MCF 10A (cell line): ENCODE data around the gene KCNAB1. TPM values are rescaled to one million over a fixed set of nuclear protein-coding genes. Genes with fewer than 3 reads are reported as not detected.

Experiments
- BruUV-seq: library from RNA; stranded (reverse); fragments of 400-500 nt; replicated peaks from 2 replicates; lab custom pipeline; 2021; lab: Mats Ljungman, UMichigan
- CTCF ChIA-PET: fragments of 300-600 bp; sonication (Branson Sonifier 250); formaldehyde crosslinking; extraction: SDS; loops from one replicate; lab custom pipeline; 2021; ENCODE audit warnings: antibody characterized with exemption, inconsistent platforms; lab: Yijun Ruan, JAX
- POLR2A ChIA-PET: fragments of 300-600, 350-650 bp; sonication (Branson Sonifier 250); formaldehyde crosslinking; extraction: SDS; loops from one replicate; lab custom pipeline; 2020; ENCODE audit warnings: antibody characterized with exemption, inconsistent platforms; lab: Yijun Ruan, JAX
- DNase-seq: peaks from one replicate; pipeline ENCODE4 v3.0.0-alpha.2; 2018; ENCODE audit not compliant: unreplicated experiment
- H3K27ac Mint-ChIP-seq: one replicate; pipeline ENCODE4 v1.8.0; 2022; ENCODE audit warnings: mild to moderate bottlenecking, low read depth, mixed read lengths; ENCODE audit not compliant: unreplicated experiment
- H3K27me3 Mint-ChIP-seq: one replicate; pipeline ENCODE4 v1.8.0; 2022; ENCODE audit warnings: mixed read lengths; ENCODE audit not compliant: insufficient read depth, unreplicated experiment
- H3K36me3 Mint-ChIP-seq: one replicate; pipeline ENCODE4 v1.8.0; 2022; ENCODE audit warnings: mild to moderate bottlenecking, moderate library complexity, mixed read lengths; ENCODE audit not compliant: insufficient read depth, unreplicated experiment
- H3K4me1 Mint-ChIP-seq: one replicate; pipeline ENCODE4 v1.8.0; 2022; ENCODE audit warnings: mixed read lengths; ENCODE audit not compliant: insufficient read depth, unreplicated experiment
- H3K4me3 Mint-ChIP-seq: one replicate; pipeline ENCODE4 v1.8.0; 2022; ENCODE audit warnings: mild to moderate bottlenecking, moderate library complexity, mixed read lengths; ENCODE audit not compliant: unreplicated experiment
- H3K9me3 Mint-ChIP-seq: one replicate; pipeline ENCODE4 v1.8.0; 2022; ENCODE audit warnings: mixed read lengths; ENCODE audit not compliant: unreplicated experiment
- CTCF ChIP-seq: fragments of 200-600 bp; IDR thresholded peaks from one replicate; pipeline ENCODE4 v1.8.0; 2022; ENCODE audit warnings: antibody characterized with exemption, mild to moderate bottlenecking; ENCODE audit not compliant: unreplicated experiment
- intact Hi-C: fragments of 100-400 bp; cut with micrococcal nuclease; formaldehyde crosslinking; loops from 2 replicates; pipeline ENCODE4 v1.14.1; 2022
- total RNA-seq: library from RNA; stranded (reverse); gene quantifications from 2 replicates; pipeline ENCODE4 v1.2.3, GENCODE V29; 2022

Gene KCNAB1
- total RNA-seq, 1 experiment from 2014 or later = 0.44 TPM

- no peaks in the 10 kb centered on the region for H3K4me1 Mint-ChIP-seq
- DNase-seq = no peak
- ChIA-PET CTCF (interaction anchor here (0.6 to 1.2 kb wide), 2 partner anchors 24 to 90 kb away, joined by 3 read pairs; no protein-coding TSS in a partner anchor), POLR2A (no interaction called here)
- no peaks in the 10 kb centered on the region for H3K36me3 Mint-ChIP-seq
- H3K4me3 Mint-ChIP-seq = no peak overlapping the region
- TF ChIP-seq CTCF = no peak
- intact Hi-C loops = no loop called here
- no peaks in the 10 kb centered on the region for H3K27me3 Mint-ChIP-seq
- no peak overlapping the region for H3K27ac Mint-ChIP-seq
- BruUV-seq = no TSS peak
- no peaks in the 10 kb centered on the region for H3K9me3 Mint-ChIP-seq
Measured at GRCh38 chr3:156351783-156352182, 231.4 kb downstream of the KCNAB1 start.

GRCh38 chr3:156352728-156353127, 232.3 kb downstream of the KCNAB1 start:
- no peak overlapping the region for H3K27ac Mint-ChIP-seq
- ChIA-PET POLR2A (no interaction called here), CTCF (interaction anchor here (0.7 to 1.7 kb wide), 2 partner anchors 11 to 200 kb away, joined by 3 to 4 read pairs; no protein-coding TSS in a partner anchor)
- H3K27me3 Mint-ChIP-seq = no peaks in the 10 kb centered on the region
- TF ChIP-seq CTCF = no peak
- no peaks in the 10 kb centered on the region for H3K36me3 Mint-ChIP-seq
- no TSS peak for BruUV-seq
- no peak overlapping the region for H3K4me3 Mint-ChIP-seq
- intact Hi-C loops = no loop called here
- DNase-seq = no peak
- H3K9me3 Mint-ChIP-seq = no peaks in the 10 kb centered on the region
- H3K4me1 Mint-ChIP-seq = no peaks in the 10 kb centered on the region

GRCh38 chr3:156353563-156353962, 233.2 kb downstream of the KCNAB1 start:
- Mint-ChIP-seq H3K4me3 (no peak overlapping the region), H3K4me1 (no peaks in the 10 kb centered on the region), H3K36me3 (no peaks in the 10 kb centered on the region), H3K9me3 (no peaks in the 10 kb centered on the region), H3K27ac (no peak overlapping the region), H3K27me3 (no peaks in the 10 kb centered on the region)
- POLR2A ChIA-PET = interaction anchor here (0.6 kb wide), 1 partner anchor 202 kb away, joined by 3 read pairs; no protein-coding TSS in a partner anchor
- BruUV-seq = no TSS peak
- TF ChIP-seq CTCF = no peak
- intact Hi-C loops = no loop called here
- CTCF ChIA-PET = interaction anchor here (0.6 to 1.7 kb wide), 2 partner anchors 87 to 201 kb away, joined by 3 to 4 read pairs; no protein-coding TSS in a partner anchor
- DNase-seq = no peak

- no peak for DNase-seq
- no peak for TF ChIP-seq CTCF
- H3K4me1 Mint-ChIP-seq = no peaks in the 10 kb centered on the region
- CTCF ChIA-PET = no interaction called here
- H3K4me3 Mint-ChIP-seq = no peak overlapping the region
- H3K27me3 Mint-ChIP-seq = peaks cover 16% of the 10 kb centered on the region
- no peaks in the 10 kb centered on the region for H3K36me3 Mint-ChIP-seq
- POLR2A ChIA-PET = interaction anchor here (0.7 kb wide), 1 partner anchor 507 kb away, joined by 3 read pairs; no protein-coding TSS in a partner anchor
- intact Hi-C loops = no loop called here
- H3K27ac Mint-ChIP-seq = no peak overlapping the region
- no TSS peak for BruUV-seq
- H3K9me3 Mint-ChIP-seq = no peaks in the 10 kb centered on the region
Measured at GRCh38 chr3:156356537-156357363, 236.4 kb downstream of the KCNAB1 start.
